H1 (cell line): Measurements from ENCODE around the gene GPALPP1. TPM values are rescaled to one million over a fixed set of nuclear protein-coding genes. Genes with fewer than 3 reads are reported as not detected.

Experiments
- CTCF ChIA-PET: fragments of 300-600 bp; sonication (Branson Sonifier 250); formaldehyde crosslinking; loops from one replicate; lab custom pipeline; 2021; ENCODE audit not compliant: partially characterized antibody; lab: Charles Lee
- POLR2A ChIA-PET: fragments of 300-600 bp; sonication (Branson Sonifier 250); formaldehyde crosslinking; loops from one replicate; lab custom pipeline; 2021; ENCODE audit warnings: inconsistent platforms; ENCODE audit not compliant: partially characterized antibody; lab: Charles Lee
- DNase-seq, 2 experiments: peaks; one replicate each; pipeline versions ENCODE4 v3.0.0 to v3.0.0-alpha.2; 2010 to 2022; ENCODE audit warnings: low spot score in 2 of 2, low read depth in 1 of 2, mixed read lengths in 1 of 2
- FAIRE-seq: peaks from 2 replicates; lab custom pipeline; 2011; peaks lifted over from hg19 to GRCh38; lab: Jason Lieb, UNC
- H2AFZ ChIP-seq: 2 replicates; pipeline ENCODE4 v1.8.1; 2012; ENCODE audit warnings: low read length, inconsistent platforms
- H2AK5ac ChIP-seq: 2 replicates; pipeline ENCODE4 v1.6.1; 2013; ENCODE audit warnings: low read depth, low read length
- H2BK120ac ChIP-seq: replicated peaks from 2 replicates; pipeline ENCODE3; 2013; ENCODE audit warnings: low read depth, low read length, inconsistent platforms
- H2BK12ac ChIP-seq: 2 replicates; pipeline ENCODE4 v1.6.1; 2013; ENCODE audit warnings: low read depth, low read length
- H2BK15ac ChIP-seq: 2 replicates; pipeline ENCODE4 v1.6.1; 2013; ENCODE audit warnings: low read length
- H2BK20ac ChIP-seq: 2 replicates; pipeline ENCODE4 v1.6.1; 2013; ENCODE audit warnings: low read length
- H2BK5ac ChIP-seq: 2 replicates; pipeline ENCODE4 v1.6.1; 2013; ENCODE audit warnings: low read depth, low read length
- H3K14ac ChIP-seq: 2 replicates; pipeline ENCODE4 v1.6.1; 2013; ENCODE audit warnings: inconsistent platforms; ENCODE audit not compliant: insufficient read length
- H3K18ac ChIP-seq: 2 replicates; pipeline ENCODE4 v1.6.1; 2013; ENCODE audit warnings: low read length; ENCODE audit errors: extremely low read depth
- H3K23ac ChIP-seq: 2 replicates; pipeline ENCODE4 v1.6.1; 2013; ENCODE audit warnings: inconsistent platforms; ENCODE audit not compliant: insufficient read length
- H3K23me2 ChIP-seq: 2 replicates; pipeline ENCODE4 v1.6.1; 2013; ENCODE audit warnings: low read depth, low read length
- H3K27ac ChIP-seq: 2 replicates; pipeline ENCODE4 v1.6.1; 2011; ENCODE audit warnings: low read depth, low read length, inconsistent platforms
- H3K27me3 ChIP-seq, 4 experiments: replicated peaks in 1 of 4; 1 replicate in 1 of 4; 2 replicates in 3 of 4; pipeline versions ENCODE4 v1.6.1 to v1.8.1; 2011 to 2013; ENCODE audit warnings: low read length in 3 of 4, mild to moderate bottlenecking in 3 of 4, inconsistent platforms in 2 of 4, mixed read lengths in 2 of 4, moderate library complexity in 1 of 4; ENCODE audit not compliant: control insufficient read depth in 3 of 4, insufficient read depth in 3 of 4; ENCODE audit errors: extremely low read depth in 1 of 4
- H3K36me3 ChIP-seq, 4 experiments: 2 replicates each; pipeline versions ENCODE4 v1.6.1 to v1.8.1; 2011 to 2013; ENCODE audit warnings: mild to moderate bottlenecking in 4 of 4, low read length in 3 of 4, moderate library complexity in 2 of 4, control low read depth in 1 of 4, inconsistent platforms in 1 of 4; ENCODE audit not compliant: insufficient read depth in 4 of 4, control insufficient read depth in 2 of 4
- H3K4ac ChIP-seq: replicated peaks from 2 replicates; pipeline ENCODE3; 2013; ENCODE audit warnings: low read length, low read depth, mixed read lengths, inconsistent platforms; ENCODE audit not compliant: insufficient read length
- H3K4me1 ChIP-seq, 4 experiments: replicated peaks in 1 of 4; 1 replicate in 1 of 4; 2 replicates in 3 of 4; pipeline versions ENCODE4 v1.6.1 to v1.8.1; 2011 to 2013; ENCODE audit warnings: low read length in 3 of 4, inconsistent platforms in 2 of 4, mixed read lengths in 1 of 4; ENCODE audit not compliant: insufficient read depth in 4 of 4, control insufficient read depth in 3 of 4
- H3K4me2 ChIP-seq, 2 experiments: 2 replicates each; pipeline versions ENCODE4 v1.6.1 to v1.8.1; 2011 to 2013; ENCODE audit warnings: low read depth in 2 of 2, low read length in 2 of 2, control low read depth in 1 of 2, inconsistent platforms in 1 of 2, mild to moderate bottlenecking in 1 of 2; ENCODE audit not compliant: insufficient read depth in 1 of 2
- H3K4me3 ChIP-seq, 4 experiments: fragments of 200-600, 300-600 bp in 1 of 4; sonication (generic), shearing (Covaris generic), sonication (Bioruptor Twin) in 1 of 4; 2 replicates each; pipeline versions ENCODE4 v1.5.1 to v1.8.1; 2011 to 2016; ENCODE audit warnings: low read length in 4 of 4, low read depth in 3 of 4, control low read depth in 2 of 4, inconsistent platforms in 2 of 4, mild to moderate bottlenecking in 2 of 4, mixed read lengths in 1 of 4, moderate library complexity in 1 of 4; ENCODE audit not compliant: insufficient read depth in 2 of 4; ENCODE audit errors: extremely low read depth in 1 of 4
- H3K56ac ChIP-seq: replicated peaks from 2 replicates; pipeline ENCODE3; 2013; ENCODE audit warnings: low read depth, mild to moderate bottlenecking, mixed read lengths, low read length, inconsistent platforms; ENCODE audit not compliant: insufficient read length
- H3K79me1 ChIP-seq: 2 replicates; pipeline ENCODE4 v1.6.1; 2013; ENCODE audit warnings: low read depth, low read length, control low read depth
- H3K79me2 ChIP-seq, 2 experiments: 2 replicates each; pipeline versions ENCODE4 v1.6.1 to v1.8.1; 2012 to 2013; ENCODE audit warnings: low read length in 2 of 2, mild to moderate bottlenecking in 2 of 2, inconsistent platforms in 1 of 2; ENCODE audit not compliant: insufficient read depth in 2 of 2, control insufficient read depth in 1 of 2
- H3K9ac ChIP-seq, 4 experiments: replicated peaks in 1 of 4; 1 replicate in 1 of 4; 2 replicates in 3 of 4; pipeline versions ENCODE4 v1.6.1 to v1.8.1; 2011 to 2013; ENCODE audit warnings: low read depth in 3 of 4, low read length in 3 of 4, control low read depth in 2 of 4, mild to moderate bottlenecking in 2 of 4, moderate library complexity in 2 of 4, inconsistent platforms in 1 of 4; ENCODE audit errors: extremely low read depth in 1 of 4
- H3K9me3 ChIP-seq, 2 experiments: 2 replicates each; pipeline versions ENCODE4 v1.6.1 to v1.8.1; 2012 to 2013; ENCODE audit warnings: mild to moderate bottlenecking in 2 of 2, moderate library complexity in 2 of 2, control low read depth in 1 of 2, inconsistent platforms in 1 of 2, low read depth in 1 of 2, low read length in 1 of 2, mixed read lengths in 1 of 2; ENCODE audit not compliant: insufficient read depth in 2 of 2
- H4K20me1 ChIP-seq, 2 experiments: replicated peaks in 1 of 2; 2 replicates each; pipeline versions ENCODE3 to v1.8.1; 2011 to 2013; ENCODE audit warnings: inconsistent platforms in 2 of 2, low read length in 2 of 2, mild to moderate bottlenecking in 1 of 2; ENCODE audit not compliant: insufficient read depth in 2 of 2, control insufficient read depth in 1 of 2
- H4K5ac ChIP-seq: 2 replicates; pipeline ENCODE4 v1.6.1; 2013; ENCODE audit warnings: low read length, low read depth, mixed read lengths, inconsistent platforms; ENCODE audit not compliant: insufficient read length
- H4K8ac ChIP-seq: 2 replicates; pipeline ENCODE4 v1.8.0; 2013; ENCODE audit warnings: mild to moderate bottlenecking, moderate library complexity, low read length, inconsistent platforms; ENCODE audit not compliant: insufficient read depth; ENCODE audit errors: extremely low read depth
- H4K91ac ChIP-seq: replicated peaks from 2 replicates; pipeline ENCODE3; 2013; ENCODE audit warnings: low read length, mixed read lengths, inconsistent platforms; ENCODE audit not compliant: insufficient read length
- ASH2L ChIP-seq: fragments of 200-600, 300-600 bp; sonication (generic); IDR thresholded peaks from one replicate; pipeline ENCODE4 v1.7.1; 2017; ENCODE audit warnings: low read length
- BACH1 ChIP-seq: IDR thresholded peaks from 2 replicates; pipeline ENCODE4 v1.6.1; 2012; ENCODE audit warnings: low read length, improper control_type of control experiment
- CBX5 ChIP-seq: fragments of 300-800, 300-1000 bp; sonication (generic); IDR thresholded peaks from 2 replicates; pipeline ENCODE4 v1.7.1; 2016; ENCODE audit warnings: antibody characterized with exemption, low read length, low read depth
- CHD2 ChIP-seq: IDR thresholded peaks from 2 replicates; pipeline ENCODE4 v1.6.1; 2012; ENCODE audit warnings: low read length, improper control_type of control experiment
- CTCF ChIP-seq, 3 experiments: IDR thresholded peaks; 1 replicate in 2 of 3; 2 replicates in 1 of 3; pipeline versions ENCODE4 v1.5.1 to v1.6.1; 2011; ENCODE audit warnings: low read length in 3 of 3, mild to moderate bottlenecking in 3 of 3, inconsistent platforms in 2 of 3, low read depth in 1 of 3, moderate library complexity in 1 of 3; ENCODE audit not compliant: insufficient read depth in 1 of 3; ENCODE audit errors: control extremely low read depth in 1 of 3
- GTF2F1 ChIP-seq: IDR thresholded peaks from 2 replicates; pipeline ENCODE4 v1.6.1; 2012; ENCODE audit warnings: low read depth, low read length, improper control_type of control experiment, borderline replicate concordance
- KDM1A ChIP-seq: fragments of 200-600, 300-600 bp; sonication (generic); IDR thresholded peaks from 2 replicates; pipeline ENCODE4 v1.7.1; 2016; ENCODE audit warnings: mild to moderate bottlenecking, low read length, borderline replicate concordance
- KDM4A ChIP-seq: IDR thresholded peaks from one replicate; pipeline ENCODE4 v1.7.1; 2012; ENCODE audit warnings: low read depth, mild to moderate bottlenecking, moderate library complexity, low read length, inconsistent platforms; ENCODE audit not compliant: severe bottlenecking
- PHF8 ChIP-seq: fragments of 200-600 bp; sonication (generic); conservative IDR thresholded peaks from 2 replicates; pipeline ENCODE4 v1.7.1; 2012; ENCODE audit warnings: low read depth, mild to moderate bottlenecking, inconsistent platforms, low read length, moderate library complexity
- POU5F1 ChIP-seq: IDR thresholded peaks from 2 replicates; pipeline ENCODE4 v1.6.1; 2011; ENCODE audit warnings: low read depth, mild to moderate bottlenecking, low read length, moderate library complexity
- SP2 ChIP-seq: IDR thresholded peaks from 2 replicates; pipeline ENCODE4 v1.6.1; 2012; ENCODE audit warnings: mild to moderate bottlenecking, low read length, inconsistent platforms
- SRF ChIP-seq: IDR thresholded peaks from 2 replicates; pipeline ENCODE4 v1.6.1; 2011; ENCODE audit warnings: mild to moderate bottlenecking, low read depth, low read length, moderate library complexity
- TAF7 ChIP-seq: optimal IDR thresholded peaks from 2 replicates; pipeline ENCODE3; 2011; ENCODE audit warnings: low read depth, mild to moderate bottlenecking, inconsistent platforms, low read length, moderate library complexity, borderline replicate concordance
- WGBS, 2 experiments: shearing (Covaris generic) in 1 of 2; methylation state at CpG; one replicate each; pipeline versions ENCODE4 v1.1.6 to v1.1.7; 2013 to 2015; ENCODE audit warnings: low lambda C conversion rate in 2 of 2, mixed read lengths in 2 of 2, inconsistent platforms in 1 of 2, low coverage in 1 of 2, missing lambda C conversion rate in 1 of 2; ENCODE audit not compliant: insufficient replicate concordance in 2 of 2, insufficient coverage in 1 of 2, insufficient read length in 1 of 2; ENCODE audit errors: extremely low coverage in 1 of 2, missing lambda C conversion rate in 1 of 2; 5-methylcytosine and 5-hydroxymethylcytosine counted together
- polyA plus RNA-seq, 7 experiments: library from polyadenylated mRNA; depleted of rRNA in 3 of 7; stranded (reverse) in 5 of 7; unstranded in 2 of 7; fragments of >200 nt in 5 of 7; fragments of 200-250 nt in 2 of 7; gene quantifications; 1 replicate in 5 of 7; 2 replicates in 1 of 7; 4 replicates in 1 of 7; pipeline versions ENCODE4 v1.2.1 to v1.2.3, GENCODE V29; 2011 to 2013; ENCODE audit warnings: missing spikeins in 2 of 7, mixed read lengths in 2 of 7
- total RNA-seq: library from RNA; stranded (reverse); fragmentation: NEBNext Ultra II Directional; extraction: Animal tissue kit (Norgen Biotek cat#: 25700); gene quantifications from 2 replicates; pipeline ENCODE4 v1.2.1, GENCODE V29; 2021

GPALPP1 gene
- total and polyA plus RNA-seq, 2 of the 8 experiments (the other 6 are each of a cell fraction or from before 2014, with no cell fraction given): 8.5 to 26.1 TPM

GRCh38 chr13:45074721-45075120, 85.4 kb downstream of the GPALPP1 start:
- ChIA-PET CTCF (no interaction called here), POLR2A (interaction anchor here (0.9 kb wide), 1 partner anchor 267 kb away, joined by 3 read pairs; the partner anchor contains the start of gene TPT1)
- H2AK5ac ChIP-seq: no peak overlapping the region
- H3K14ac ChIP-seq: no peak overlapping the region
- DNase-seq: no peak
- H3K56ac ChIP-seq: no peak overlapping the region
- no peaks in the 10 kb centered on the region for H3K4me1 ChIP-seq
- no peak overlapping the region for H2AFZ ChIP-seq
- H3K36me3 ChIP-seq: no peaks in the 10 kb centered on the region
- no peaks in the 10 kb centered on the region for H3K27me3 ChIP-seq
- no peak overlapping the region for H3K27ac ChIP-seq
- no peak overlapping the region for H3K23ac ChIP-seq
- H3K23me2 ChIP-seq: no peaks in the 10 kb centered on the region
- H3K79me1 ChIP-seq: no peaks in the 10 kb centered on the region
- H2BK20ac ChIP-seq: no peak overlapping the region
- H2BK120ac ChIP-seq: no peak overlapping the region
- no peaks in the 10 kb centered on the region for H4K20me1 ChIP-seq
- 79% methylated on average over 6 of the region's 6 CpGs; no CpG with 5 or more reads in 1 of the 2 experiments for WGBS, 2 experiments
- no peak overlapping the region for H3K4ac ChIP-seq
- no peak overlapping the region for H3K4me2 ChIP-seq
- H3K18ac ChIP-seq: no peak overlapping the region
- no peak overlapping the region for H2BK15ac ChIP-seq
- no peak for FAIRE-seq
- H4K91ac ChIP-seq: no peak overlapping the region
- no peak overlapping the region for H2BK12ac ChIP-seq
- H3K9me3 ChIP-seq: no peaks in the 10 kb centered on the region
- no peak overlapping the region for H3K9ac ChIP-seq
- no peak overlapping the region for H3K4me3 ChIP-seq
- no peak overlapping the region for H4K8ac ChIP-seq
- no peak overlapping the region for H4K5ac ChIP-seq
- H3K79me2 ChIP-seq: no peaks in the 10 kb centered on the region
- TF ChIP-seq CBX5: no peak
- TF ChIP-seq CTCF (IDR thresholded peaks at IDR 0.05; ENCODE audit: control extremely low read depth in 1 of 3, insufficient read depth in 1 of 3, low read depth in 1 of 3, low read length in 3 of 3): no peak
- TF ChIP-seq CHD2: no peak
- TF ChIP-seq PHF8: no peak
- no peak for TF ChIP-seq SRF
- TF ChIP-seq KDM1A: no peak
- TF ChIP-seq SP2: no peak
- TF ChIP-seq TAF7: no peak
- TF ChIP-seq GTF2F1: no peak
- no peak for TF ChIP-seq KDM4A
- no peak for TF ChIP-seq POU5F1
- no peak for TF ChIP-seq ASH2L
- no peak for TF ChIP-seq BACH1
- H2BK5ac ChIP-seq: no peak overlapping the region
